Measurements from ENCODE around the gene CDH13.

Gene CDH13

DNA sequence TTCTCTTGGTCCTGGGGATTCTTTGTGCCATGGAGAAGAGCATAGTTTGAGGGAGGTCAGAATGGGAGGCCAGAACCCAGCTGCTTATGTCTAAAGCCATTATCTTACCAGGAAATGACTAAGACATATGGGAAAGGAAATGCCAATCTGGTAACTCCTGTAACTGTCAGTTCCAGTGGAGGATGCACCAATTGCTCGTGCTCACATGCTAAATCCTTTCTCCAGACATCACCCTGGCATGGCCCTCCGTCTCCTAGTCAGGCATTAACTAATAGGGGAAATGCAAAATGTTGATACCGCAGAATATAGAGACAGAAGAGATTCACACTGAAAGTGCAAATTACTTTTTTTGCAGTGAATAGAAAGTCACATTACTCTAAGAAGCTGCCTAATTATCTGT, 925.5 kb downstream of the CDH13 start:
- no peak for DNase-seq (ENCODE audit: extremely low spot score)
- CTCF ChIA-PET, result no interaction called here
- TF ChIP-seq, protein P1, sequence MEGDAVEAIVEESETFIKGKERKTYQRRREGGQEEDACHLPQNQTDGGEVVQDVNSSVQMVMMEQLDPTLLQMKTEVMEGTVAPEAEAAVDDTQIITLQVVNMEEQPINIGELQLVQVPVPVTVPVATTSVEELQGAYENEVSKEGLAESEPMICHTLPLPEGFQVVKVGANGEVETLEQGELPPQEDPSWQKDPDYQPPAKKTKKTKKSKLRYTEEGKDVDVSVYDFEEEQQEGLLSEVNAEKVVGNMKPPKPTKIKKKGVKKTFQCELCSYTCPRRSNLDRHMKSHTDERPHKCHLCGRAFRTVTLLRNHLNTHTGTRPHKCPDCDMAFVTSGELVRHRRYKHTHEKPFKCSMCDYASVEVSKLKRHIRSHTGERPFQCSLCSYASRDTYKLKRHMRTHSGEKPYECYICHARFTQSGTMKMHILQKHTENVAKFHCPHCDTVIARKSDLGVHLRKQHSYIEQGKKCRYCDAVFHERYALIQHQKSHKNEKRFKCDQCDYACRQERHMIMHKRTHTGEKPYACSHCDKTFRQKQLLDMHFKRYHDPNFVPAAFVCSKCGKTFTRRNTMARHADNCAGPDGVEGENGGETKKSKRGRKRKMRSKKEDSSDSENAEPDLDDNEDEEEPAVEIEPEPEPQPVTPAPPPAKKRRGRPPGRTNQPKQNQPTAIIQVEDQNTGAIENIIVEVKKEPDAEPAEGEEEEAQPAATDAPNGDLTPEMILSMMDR (IDR thresholded peaks at IDR 0.05; ENCODE audit: control extremely low read depth, extremely low read depth, low read depth, missing control alignments), result no peak
- POLR2A ChIA-PET, result no interaction called here

DNA sequence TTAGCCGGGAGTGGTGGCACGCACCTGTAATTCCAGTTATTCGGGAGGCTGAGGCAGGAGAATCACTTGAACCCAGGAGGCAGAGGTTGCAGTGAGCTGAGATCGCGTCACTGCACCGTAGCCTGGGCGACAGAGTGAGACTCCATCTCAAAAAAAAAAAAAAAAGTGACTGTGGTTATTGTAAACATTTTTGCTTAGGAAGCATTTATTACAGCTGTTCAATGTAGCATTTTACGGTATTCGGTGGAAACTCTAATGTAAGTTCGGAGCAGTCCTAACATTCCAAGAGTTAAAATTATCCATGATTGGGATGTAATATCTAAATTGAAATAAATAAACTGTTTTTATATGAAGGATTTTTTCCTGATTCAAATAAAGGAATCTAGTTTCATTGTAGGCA, 926.2 kb downstream of the CDH13 start:
- TF ChIP-seq, protein P1 (IDR thresholded peaks at IDR 0.05; ENCODE audit: control extremely low read depth, extremely low read depth, low read depth, missing control alignments), result no peak
- ChIA-PET POLR2A (no interaction called here), CTCF (no interaction called here)
- DNase-seq (ENCODE audit: extremely low spot score), result no peak

DNA sequence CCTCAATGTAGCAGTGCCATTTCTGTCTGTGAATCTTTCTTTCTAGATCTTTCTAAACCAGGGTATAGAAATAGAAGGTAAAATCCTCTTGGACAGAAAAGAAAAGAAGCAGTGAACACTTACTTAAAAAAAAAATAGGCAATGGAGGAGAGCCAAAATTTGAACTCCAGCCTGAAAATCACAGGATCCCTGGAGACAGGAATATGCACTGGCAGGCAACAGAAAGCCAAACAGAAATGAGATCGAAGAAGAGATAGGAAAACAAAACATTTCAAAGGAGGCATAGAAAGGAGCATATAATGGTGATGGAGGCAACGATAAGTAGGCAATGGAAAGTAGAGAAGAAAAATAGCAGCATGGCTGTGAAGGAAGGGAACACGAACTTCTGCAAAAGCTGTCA, 927.3 kb downstream of the CDH13 start:
- ChIA-PET CTCF (no interaction called here), POLR2A (no interaction called here)
- TF ChIP-seq, protein P1 (IDR thresholded peaks at IDR 0.05; ENCODE audit: control extremely low read depth, extremely low read depth, low read depth, missing control alignments), result no peak
- DNase-seq (ENCODE audit: extremely low spot score), result no peak

DNA sequence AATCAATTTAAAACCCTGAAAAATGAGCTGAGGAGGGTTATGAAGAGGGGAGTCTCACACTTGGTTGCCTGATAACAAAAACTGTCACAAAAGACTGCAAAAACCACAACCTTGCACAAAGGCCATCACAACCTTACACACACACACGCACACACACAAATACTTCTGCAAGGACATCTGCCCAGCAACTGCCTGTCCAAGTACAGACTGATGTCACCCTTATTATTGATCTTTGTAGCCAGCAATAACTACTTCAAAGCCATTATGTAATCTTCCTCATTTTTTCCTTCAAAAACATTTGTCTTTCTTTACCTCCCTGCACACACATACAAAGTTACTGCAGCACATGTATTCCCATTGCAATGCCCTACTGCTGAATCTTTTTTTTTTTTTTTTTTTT, 927.8 kb downstream of the CDH13 start:
- TF ChIP-seq, protein P1 (IDR thresholded peaks at IDR 0.05; ENCODE audit: control extremely low read depth, extremely low read depth, low read depth, missing control alignments), result no peak
- ChIA-PET POLR2A (no interaction called here), CTCF (no interaction called here)
- DNase-seq (ENCODE audit: extremely low spot score), result no peak

DNA sequence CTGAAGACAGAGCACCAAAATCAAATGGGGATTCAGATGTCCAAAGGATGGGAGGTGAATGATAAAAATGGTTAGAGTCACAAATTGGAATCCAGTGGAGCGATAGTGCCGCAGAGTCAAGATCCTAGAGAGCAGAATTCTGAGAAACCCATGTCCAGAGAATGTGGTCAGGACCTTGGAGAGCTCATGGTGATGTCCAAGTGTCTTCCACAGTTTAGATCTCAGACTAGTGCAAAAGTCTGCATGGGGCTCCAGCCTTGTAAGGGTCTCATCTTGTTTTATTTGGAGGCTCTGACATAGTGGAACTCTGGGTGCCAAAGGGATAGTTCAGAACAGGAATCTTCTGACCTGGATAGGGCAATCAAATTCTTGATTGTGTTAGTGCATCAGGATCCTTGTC, 935.1 kb downstream of the CDH13 start:
- DNase-seq (ENCODE audit: extremely low spot score), result no peak
- ChIA-PET CTCF (no interaction called here), POLR2A (no interaction called here)
- TF ChIP-seq, protein P1 (IDR thresholded peaks at IDR 0.05; ENCODE audit: control extremely low read depth, extremely low read depth, low read depth, missing control alignments), result no peak

DNA sequence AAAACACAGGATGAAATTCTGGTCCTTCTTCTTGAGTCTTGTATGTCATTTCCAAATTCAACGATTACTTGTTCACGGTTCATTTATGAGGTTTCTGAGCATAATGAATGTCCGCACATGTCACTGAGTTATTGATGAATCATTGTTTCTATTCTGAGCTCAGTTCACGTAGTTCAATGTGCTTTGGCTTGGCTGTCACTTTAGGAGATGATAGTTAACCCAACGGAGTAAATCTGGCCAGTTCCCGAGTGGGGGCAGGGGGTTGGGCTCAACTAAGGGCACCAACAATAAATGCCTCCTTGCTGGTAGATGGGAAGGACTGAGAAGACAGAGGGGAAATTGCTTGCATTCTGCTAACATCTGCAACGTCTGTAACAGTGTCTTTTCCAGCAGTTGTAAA, 941.6 kb downstream of the CDH13 start:
- ChIA-PET CTCF (no interaction called here), POLR2A (no interaction called here)
- TF ChIP-seq, protein P1 (IDR thresholded peaks at IDR 0.05; ENCODE audit: control extremely low read depth, extremely low read depth, low read depth, missing control alignments), result no peak
- DNase-seq (ENCODE audit: extremely low spot score), result no peak

DNA sequence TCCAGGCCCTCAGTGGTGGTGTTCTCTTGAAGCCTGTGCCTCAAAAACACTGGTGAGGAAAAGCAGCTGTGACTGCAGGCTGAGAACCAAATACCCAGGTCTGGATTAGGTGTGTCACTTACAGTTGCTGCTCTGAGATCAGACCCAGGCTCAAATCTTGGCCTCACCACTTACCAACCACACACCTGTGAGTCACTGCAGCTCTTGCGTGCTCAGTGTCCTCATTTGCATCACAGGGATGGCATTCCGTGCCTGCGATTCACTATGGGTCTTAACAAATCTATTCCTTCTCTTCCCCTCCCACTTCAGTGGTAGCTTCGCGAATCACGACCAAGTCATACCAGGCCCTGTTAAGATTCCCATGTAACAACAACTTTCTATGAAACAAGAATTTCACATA, 947.6 kb downstream of the CDH13 start:
- CTCF ChIA-PET, result interaction anchor here (1.0 kb wide), 1 partner anchor 153 kb away, joined by 3 read pairs; no protein-coding TSS in a partner anchor
- DNase-seq (ENCODE audit: extremely low spot score), result no peak
- POLR2A ChIA-PET, result no interaction called here
- TF ChIP-seq, protein P1 (IDR thresholded peaks at IDR 0.05; ENCODE audit: control extremely low read depth, extremely low read depth, low read depth, missing control alignments), result no peak

All from GM10248 (cell line).